Endothelial cell of umbilical vein (primary cell): ENCODE data around the gene RPS5.

Experiments used
- EZH2 ChIP-seq: IDR thresholded peaks from 2 replicates; pipeline ENCODE4 v1.6.1; 2012; ENCODE audit warnings: borderline replicate concordance, low read depth, mild to moderate bottlenecking, moderate library complexity, low read length, inconsistent platforms; ENCODE audit not compliant: severe bottlenecking
- FOS ChIP-seq: IDR thresholded peaks from 2 replicates; pipeline ENCODE4 v1.6.1; 2011; ENCODE audit warnings: mild to moderate bottlenecking, low read length, moderate library complexity, borderline replicate concordance; ENCODE audit not compliant: insufficient read depth
- JUN ChIP-seq: IDR thresholded peaks from 2 replicates; pipeline ENCODE4 v1.6.1; 2011; ENCODE audit warnings: borderline replicate concordance, low read depth; ENCODE audit not compliant: insufficient read length, insufficient read depth
- POLR2A ChIP-seq: IDR thresholded peaks from 2 replicates; pipeline ENCODE4 v1.6.1; 2012; ENCODE audit warnings: low read depth, mild to moderate bottlenecking, control low read depth, low read length
- POLR2AphosphoS5 ChIP-seq: IDR thresholded peaks from 2 replicates; pipeline ENCODE4 v1.6.1; 2012; ENCODE audit warnings: low read depth, mild to moderate bottlenecking, control low read depth, low read length, moderate library complexity; ENCODE audit not compliant: insufficient read depth
- TF ChIP-seq, protein P1 (sequence below), 2 donors: IDR thresholded peaks; 1 replicate in 1 of 2; 2 replicates in 1 of 2; pipeline ENCODE4 v1.5.1; 2011; ENCODE audit warnings: low read length in 2 of 2, mild to moderate bottlenecking in 2 of 2, moderate library complexity in 2 of 2, control low read depth in 1 of 2, inconsistent platforms in 1 of 2, low read depth in 1 of 2; ENCODE audit not compliant: insufficient read depth in 1 of 2; ENCODE audit errors: extremely low read depth in 1 of 2
- TF ChIP-seq, protein P2 (sequence below): IDR thresholded peaks from 2 replicates; pipeline ENCODE4 v1.6.1; 2011; ENCODE audit not compliant: insufficient read depth, insufficient read length

DNA sequence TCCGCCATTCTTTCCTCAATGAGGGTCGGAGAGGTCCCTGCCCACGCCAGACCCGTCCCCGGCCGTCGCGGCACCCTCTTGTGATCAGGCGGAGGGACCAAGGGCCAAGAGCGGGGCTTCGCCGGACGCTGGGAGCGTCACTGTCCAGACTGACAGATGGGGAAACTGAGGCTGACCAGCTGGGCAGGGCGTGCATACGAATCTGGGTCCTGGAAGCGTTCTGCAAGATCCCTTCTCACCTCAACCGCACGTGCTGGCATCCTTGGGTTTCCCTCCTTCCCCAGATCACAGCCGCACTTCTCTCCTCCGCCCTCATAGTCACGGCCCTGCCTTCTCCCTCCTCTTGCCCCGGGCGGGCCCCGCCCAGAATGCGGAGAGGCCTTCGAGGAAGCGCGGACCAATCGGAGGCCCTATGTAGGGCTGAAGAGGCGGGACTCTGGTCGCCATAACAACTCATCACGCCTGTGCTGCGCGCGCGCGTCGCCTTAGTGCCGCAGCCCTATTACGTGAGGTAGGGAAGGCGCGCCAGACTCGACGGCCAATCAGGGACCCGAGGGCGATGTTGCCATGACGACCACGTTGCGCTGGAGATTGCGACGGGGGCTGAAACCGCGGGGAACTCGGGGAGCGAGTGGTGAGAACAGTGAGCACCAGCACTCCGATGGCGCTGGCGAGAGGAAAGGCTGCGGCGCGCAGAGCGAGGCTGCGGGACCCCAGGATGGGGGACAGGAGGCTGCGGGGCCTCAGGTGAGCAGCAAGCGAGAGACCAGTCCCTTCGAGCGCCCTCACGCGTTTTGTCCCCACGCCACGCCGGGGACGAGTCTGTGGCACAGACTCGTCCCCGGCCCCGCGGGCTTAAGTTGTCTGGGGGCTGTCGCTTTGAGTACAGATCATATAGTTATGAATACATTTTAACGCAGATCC is 14.1 kb downstream of the RPS5 start:
- TF ChIP-seq JUN (no peak), POLR2AphosphoS5 (peak; percentile 58), POLR2A (peak; percentile 22), EZH2 (no peak), FOS (no peak)
- TF ChIP-seq, protein P1, sequence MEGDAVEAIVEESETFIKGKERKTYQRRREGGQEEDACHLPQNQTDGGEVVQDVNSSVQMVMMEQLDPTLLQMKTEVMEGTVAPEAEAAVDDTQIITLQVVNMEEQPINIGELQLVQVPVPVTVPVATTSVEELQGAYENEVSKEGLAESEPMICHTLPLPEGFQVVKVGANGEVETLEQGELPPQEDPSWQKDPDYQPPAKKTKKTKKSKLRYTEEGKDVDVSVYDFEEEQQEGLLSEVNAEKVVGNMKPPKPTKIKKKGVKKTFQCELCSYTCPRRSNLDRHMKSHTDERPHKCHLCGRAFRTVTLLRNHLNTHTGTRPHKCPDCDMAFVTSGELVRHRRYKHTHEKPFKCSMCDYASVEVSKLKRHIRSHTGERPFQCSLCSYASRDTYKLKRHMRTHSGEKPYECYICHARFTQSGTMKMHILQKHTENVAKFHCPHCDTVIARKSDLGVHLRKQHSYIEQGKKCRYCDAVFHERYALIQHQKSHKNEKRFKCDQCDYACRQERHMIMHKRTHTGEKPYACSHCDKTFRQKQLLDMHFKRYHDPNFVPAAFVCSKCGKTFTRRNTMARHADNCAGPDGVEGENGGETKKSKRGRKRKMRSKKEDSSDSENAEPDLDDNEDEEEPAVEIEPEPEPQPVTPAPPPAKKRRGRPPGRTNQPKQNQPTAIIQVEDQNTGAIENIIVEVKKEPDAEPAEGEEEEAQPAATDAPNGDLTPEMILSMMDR (IDR thresholded peaks at IDR 0.05; ENCODE audit: extremely low read depth in 1 of 2, insufficient read depth in 1 of 2, low read depth in 1 of 2, low read length in 2 of 2) = no peak
- TF ChIP-seq, protein P2, sequence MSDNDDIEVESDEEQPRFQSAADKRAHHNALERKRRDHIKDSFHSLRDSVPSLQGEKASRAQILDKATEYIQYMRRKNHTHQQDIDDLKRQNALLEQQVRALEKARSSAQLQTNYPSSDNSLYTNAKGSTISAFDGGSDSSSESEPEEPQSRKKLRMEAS = peak; percentile 33
